GM18870 (cell line): ENCODE measurements around the gene SENP6.
"Not testable (repeated sequence)": the region's sequence is repeated elsewhere in the genome, so short reads cannot be mapped to it uniquely, and the experiment has no call there.

Experiments used
- ATAC-seq: cut with Tn5 transposase; IDR thresholded peaks from one replicate; pipeline ENCODE4 v1.9.1; 2021; ENCODE audit warnings: moderate library complexity; ENCODE audit not compliant: unreplicated experiment

SENP6 gene, protein sequence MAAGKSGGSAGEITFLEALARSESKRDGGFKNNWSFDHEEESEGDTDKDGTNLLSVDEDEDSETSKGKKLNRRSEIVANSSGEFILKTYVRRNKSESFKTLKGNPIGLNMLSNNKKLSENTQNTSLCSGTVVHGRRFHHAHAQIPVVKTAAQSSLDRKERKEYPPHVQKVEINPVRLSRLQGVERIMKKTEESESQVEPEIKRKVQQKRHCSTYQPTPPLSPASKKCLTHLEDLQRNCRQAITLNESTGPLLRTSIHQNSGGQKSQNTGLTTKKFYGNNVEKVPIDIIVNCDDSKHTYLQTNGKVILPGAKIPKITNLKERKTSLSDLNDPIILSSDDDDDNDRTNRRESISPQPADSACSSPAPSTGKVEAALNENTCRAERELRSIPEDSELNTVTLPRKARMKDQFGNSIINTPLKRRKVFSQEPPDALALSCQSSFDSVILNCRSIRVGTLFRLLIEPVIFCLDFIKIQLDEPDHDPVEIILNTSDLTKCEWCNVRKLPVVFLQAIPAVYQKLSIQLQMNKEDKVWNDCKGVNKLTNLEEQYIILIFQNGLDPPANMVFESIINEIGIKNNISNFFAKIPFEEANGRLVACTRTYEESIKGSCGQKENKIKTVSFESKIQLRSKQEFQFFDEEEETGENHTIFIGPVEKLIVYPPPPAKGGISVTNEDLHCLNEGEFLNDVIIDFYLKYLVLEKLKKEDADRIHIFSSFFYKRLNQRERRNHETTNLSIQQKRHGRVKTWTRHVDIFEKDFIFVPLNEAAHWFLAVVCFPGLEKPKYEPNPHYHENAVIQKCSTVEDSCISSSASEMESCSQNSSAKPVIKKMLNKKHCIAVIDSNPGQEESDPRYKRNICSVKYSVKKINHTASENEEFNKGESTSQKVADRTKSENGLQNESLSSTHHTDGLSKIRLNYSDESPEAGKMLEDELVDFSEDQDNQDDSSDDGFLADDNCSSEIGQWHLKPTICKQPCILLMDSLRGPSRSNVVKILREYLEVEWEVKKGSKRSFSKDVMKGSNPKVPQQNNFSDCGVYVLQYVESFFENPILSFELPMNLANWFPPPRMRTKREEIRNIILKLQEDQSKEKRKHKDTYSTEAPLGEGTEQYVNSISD

DNA sequence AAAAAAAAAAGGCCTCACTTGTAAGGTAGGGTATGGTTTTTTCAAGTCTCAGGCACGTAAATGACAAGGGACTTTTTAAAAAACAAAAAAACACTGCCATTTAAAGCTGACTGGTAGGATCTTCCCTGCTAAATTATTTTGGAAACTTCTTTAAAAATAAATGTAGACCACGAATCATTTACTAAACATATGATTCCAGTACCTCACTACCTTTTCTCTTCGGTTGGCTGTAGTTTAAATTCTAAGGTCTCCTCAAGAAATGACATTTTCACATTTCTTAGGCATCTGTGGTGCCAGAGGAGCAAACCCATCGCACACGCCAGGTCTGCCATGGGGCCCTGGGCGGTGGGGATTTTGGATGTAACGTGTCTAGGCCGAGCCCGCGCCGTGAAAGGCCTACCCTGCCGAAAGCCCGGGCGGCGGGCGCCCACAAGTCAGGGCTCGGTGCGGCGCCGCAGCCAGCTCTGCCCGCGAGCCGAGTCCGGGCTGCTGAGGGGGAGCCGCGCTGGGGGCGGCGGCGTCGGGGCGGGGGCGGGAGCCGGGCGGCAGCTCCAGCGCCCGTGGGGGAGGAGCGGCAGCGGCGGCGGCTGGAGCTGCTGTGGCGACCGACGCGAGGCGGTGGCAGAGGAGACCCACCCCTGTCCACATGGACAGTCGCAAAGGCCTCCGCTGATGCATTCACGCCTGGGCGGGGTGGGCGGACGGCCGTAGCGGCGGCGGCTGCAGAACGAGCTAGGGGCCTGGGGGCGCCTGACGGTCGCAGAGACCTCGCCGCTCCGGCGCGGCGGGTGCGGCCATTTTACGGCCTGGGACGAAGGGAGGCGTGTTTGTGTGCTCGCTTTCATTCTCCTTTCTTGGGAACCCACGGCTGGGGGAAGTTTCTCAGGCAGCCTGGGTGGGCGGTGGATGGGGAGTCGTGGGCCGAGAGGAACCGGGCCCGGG is at the start of gene SENP6:
TSS of gene SENP6 (plus strand) at position 577 of the 942 bp plus-strand sequence. CDS start 645 bp downstream, outside the sequence.
- peak; percentile 42 for ATAC-seq

DNA sequence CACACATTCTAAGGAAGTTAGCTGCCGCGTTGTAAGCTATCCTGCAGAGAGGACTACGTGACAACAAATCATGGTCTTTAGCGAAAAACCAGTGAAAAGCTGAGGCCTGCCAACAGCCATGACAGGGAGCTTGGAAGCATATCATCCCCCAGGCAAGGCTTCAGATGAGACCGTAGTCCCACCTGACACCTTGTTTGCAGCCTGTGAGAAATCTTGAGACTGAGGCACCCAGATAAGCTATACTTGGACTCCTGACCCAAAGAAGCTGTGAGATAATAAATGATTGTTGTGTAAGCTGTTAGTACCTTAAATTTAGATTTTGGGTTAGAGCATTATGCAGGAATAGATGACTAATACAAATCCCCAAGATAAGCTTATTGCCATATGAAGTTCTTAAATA is 45.4 kb upstream of the SENP6 start:
- no peak for ATAC-seq

DNA sequence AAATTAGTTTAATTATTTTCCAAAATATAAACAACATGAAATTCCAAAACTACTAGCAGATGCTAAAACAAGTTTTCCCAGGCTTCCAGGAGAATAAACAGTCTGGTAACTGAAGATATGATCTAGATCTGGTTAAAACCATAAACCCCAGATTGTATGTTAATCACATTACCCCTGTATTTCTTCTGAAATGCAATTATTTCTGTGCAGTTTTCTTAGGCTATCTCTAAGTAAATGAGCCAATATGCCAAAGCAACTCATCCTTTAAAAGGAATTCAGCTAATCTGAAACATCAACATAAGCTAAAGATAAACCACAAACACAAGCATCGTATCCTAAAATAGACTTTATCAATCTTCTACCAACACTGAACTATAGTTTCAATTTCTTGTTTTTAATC is 44.6 kb upstream of the SENP6 start:
- ATAC-seq = no peak

DNA sequence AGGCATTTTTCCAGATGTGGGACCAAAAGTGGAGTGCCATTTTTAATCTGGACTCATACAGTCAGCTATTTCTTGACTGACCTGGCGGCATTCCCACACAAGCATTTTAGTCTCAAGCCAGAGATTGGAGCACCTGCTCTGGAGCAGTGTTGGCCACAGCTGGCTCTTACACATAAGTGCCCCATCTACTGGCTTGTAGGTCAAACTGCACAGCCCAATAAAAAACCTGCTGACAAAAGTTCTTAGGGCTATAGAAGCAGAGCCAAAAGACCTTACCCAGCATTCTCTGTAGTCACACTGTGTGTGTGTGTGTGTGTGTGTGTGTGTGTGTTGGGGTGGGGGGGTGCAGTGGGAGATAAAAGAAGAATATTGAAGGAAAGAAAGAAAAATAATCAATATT is 38.6 kb upstream of the SENP6 start:
- peak; percentile 85 for ATAC-seq

DNA sequence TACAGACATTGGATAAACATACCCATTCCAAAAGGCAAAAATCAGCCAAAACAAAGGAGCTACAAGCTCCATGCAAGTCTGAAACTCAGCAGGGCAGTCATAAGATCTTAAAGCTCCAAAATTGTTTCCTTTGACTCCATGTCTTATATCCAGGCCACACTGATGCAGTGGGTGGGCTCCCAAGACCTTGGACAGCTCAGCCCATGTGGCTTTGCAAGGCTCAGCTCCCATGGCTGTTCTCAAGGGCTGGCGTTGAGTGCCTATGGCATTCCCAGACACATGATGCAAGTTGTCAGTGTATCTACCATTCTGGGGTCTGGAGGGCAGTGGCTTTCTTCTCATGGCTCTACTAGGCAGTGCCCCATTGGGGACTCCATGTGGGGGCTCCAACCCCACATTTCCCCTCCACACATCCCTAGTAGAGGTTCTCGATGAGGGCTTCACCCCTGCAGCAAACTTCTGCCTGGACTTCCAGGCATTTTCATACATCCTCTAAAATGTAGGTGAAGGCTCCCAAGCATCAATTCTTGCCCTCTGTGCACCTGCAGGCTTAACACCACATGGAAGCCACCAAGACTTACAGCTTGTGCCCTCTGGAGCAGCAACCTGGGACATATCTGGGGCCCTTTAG is 35.4 kb upstream of the SENP6 start:
- ATAC-seq = no peak

DNA sequence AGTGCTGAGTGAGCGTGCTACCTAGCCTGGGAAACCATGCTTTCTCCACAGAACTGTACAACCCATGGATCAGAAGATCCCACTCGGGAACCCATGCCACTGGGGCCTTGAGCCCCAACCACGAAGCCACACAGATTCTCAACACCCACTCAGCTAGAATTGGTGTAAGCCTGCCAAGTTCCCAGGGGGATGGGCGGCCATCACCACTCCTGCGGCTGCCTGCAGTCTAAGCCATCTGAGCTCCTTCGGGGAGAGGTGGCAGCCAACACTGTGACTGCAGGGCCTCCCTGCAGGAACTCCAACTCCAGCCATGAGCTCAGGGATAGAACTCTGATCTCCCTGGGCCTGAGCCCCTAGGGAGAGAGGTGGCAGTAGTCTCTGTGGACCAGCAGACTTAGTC is 33.6 kb upstream of the SENP6 start:
- no peak for ATAC-seq

DNA sequence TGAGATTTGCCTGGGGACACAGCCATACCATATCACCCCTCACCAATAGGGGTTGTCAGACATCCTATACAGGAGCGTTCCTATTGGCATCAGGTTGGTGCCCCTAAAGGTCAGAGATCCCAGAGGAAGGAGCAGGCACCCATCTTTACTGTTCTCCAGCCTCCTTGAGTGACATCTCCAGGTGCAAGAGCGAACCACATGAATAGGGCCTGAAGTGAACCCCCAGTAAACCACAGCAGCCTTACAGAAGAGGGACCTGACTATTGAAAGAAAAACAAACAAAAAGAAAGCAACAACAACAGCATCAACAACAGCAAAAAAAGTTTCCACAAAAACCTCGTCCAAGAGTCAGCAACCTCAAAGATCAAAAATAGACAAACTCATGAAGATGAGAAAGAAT is 32.7 kb upstream of the SENP6 start:
- ATAC-seq = no peak

DNA sequence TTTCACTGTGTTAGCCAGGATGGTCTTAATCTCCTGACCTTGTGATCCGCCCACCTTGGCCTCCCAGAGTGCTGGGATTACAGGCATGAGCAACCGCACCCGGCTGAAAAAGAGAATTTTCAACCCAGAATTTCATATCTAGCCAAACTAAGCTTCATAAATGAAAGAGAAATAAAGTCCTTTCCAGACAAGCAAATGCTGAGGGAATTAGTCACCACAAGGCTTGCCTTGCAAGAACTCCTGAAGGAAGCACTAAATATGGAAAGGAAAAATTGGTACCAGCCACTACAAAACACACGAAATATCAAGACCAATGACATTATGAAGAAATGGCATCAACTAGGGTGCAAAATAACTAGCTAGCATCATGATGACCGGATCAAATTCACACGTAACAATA is 31.0 kb upstream of the SENP6 start:
- not testable (repeated sequence) for ATAC-seq

DNA sequence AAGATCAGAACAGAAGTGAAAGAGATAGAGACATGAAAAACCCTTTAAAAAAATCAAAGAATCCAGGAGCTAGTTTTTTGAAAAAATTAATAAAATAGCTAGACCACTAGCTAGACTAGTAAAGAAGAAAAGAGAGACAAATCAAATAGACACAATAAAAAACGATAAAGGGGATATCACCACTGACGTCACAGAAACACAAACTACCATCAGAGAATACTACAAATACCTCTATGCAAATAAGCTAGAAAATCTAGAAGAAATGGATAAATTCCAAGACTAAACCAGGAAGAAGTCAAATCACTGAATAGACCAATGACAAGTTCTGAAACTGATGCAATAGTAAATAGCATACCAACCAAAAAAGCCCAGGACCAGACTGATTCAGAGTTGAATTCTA is 29.6 kb upstream of the SENP6 start:
- no peak for ATAC-seq

DNA sequence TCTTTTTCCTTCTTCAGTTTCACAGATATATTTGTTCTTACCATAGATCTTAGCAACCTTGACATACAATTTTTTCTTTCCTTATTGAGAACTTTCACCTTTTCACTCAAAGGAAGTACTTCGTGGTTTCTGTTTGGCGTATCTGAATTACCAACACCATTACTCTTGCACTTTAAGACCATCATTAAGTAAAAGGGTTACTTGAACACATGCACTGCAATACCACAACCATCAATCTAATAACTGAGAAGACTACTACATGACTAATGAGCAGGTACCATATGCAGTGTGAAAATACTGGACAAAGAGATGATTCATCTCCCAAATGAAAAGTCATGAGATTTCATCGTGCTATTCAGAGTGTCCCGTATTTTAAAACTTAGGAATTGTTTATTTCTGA is 21.7 kb upstream of the SENP6 start:
- ATAC-seq = peak; percentile 92

DNA sequence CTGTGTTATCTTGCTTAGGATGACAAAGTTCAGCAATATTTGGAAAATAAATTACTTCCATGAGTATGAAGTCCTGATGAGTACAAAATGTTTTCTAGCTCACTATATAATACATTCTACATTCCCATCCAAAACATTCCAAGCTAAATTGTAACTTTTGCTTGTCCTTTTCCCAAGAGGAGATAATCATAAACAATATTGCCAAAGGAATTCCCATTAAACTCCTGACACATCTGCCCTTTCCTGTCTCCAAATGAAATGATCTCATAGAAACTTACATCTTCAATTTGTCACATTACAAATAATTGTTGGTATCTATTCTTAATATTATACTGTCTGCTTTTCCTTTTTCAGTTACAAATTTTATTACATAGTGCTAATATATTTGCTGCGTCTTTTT is 20.4 kb upstream of the SENP6 start:
- ATAC-seq = no peak

DNA sequence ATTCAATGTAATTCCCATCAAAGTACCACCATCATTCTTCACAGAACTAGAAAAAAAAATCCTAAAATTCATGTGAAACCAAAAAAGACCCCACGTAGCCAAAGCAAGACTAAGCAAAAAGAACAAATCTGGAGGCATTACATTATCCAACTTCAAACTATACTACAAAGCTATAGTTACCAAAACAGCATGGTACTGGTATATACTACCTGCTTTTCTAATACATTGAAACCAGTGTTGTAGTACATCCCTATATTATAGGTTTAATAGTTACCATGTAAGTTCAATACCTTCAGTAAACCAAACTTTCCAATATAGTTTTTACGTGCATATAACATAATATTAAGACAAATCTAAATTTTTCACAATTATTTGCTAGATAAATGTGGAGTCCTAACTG is 17.1 kb upstream of the SENP6 start:
- ATAC-seq = not testable (repeated sequence)

DNA sequence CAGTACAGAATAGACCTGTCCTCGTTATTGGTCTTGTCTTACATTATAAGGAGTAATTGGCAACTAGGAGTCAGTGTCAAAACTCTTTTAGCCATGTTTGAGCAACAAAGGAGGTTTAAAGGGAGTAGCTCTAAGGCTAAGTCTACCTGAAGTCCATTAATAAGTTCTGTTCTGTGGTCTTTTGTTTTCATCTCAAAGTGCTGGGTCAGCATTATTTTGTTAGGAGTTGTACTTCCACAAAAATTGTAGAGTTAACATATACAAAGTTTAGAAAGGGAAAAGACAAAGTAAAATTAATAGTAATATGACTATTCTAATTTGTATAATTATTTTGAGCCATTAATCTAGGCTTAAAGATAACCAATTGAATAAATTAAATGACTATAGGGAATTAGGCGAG is 12.7 kb upstream of the SENP6 start:
- no peak for ATAC-seq

DNA sequence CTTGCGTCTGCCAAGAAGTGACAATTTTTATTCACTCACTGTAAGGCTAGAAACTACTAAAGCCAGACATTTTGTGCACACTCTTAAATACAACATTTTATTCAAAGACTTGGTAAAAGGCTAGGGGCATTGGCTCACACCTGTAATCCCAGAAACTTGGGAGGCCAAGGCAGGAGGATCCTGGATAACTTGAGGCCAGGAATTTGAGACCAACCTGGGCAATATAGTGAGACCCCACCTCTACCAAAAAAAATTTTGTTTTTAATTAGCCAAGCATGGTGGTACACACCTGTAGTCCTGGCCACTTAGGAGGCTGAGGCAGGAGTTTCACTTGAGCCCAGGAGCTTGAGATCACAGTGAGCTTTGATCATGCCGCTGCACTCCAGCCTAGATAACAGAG is 11.3 kb upstream of the SENP6 start:
- no peak for ATAC-seq

DNA sequence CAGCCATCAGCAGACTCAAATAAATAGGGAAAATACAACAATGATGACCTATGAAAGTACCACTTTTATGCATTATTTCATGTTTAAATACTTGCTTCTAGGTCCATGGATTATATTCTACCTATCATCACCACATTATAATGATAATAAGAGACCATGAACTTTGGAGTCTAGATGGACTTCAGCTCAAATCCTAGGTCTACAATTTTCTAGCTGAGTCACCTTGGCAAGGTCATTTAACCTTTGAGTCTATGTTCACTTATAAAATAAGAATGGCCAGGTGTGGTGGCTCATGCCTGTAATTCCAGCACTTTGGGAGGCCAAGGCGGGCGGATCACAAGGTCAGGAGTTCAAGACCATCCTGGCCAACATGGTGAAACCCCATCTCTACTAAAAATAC is 5.3 kb upstream of the SENP6 start:
- ATAC-seq = not testable (repeated sequence)

DNA sequence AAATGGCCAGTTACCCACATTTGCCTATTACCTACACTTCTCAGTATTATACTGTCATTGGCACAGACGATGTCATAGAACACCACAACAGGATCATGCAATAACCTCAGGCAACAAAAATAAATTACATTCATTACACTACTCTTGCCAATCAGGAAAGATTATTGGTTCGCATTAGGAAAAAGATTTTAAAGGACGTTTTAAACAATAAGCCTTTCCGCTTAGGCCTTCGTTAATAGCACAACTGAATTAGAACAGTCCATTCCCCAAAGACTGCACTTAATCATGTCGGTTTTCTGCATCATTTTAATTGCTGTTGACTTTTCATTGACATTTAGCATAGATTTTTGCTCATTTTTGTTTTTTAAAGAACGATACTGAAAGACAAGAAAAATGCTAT is 912 bp upstream of the SENP6 start:
- ATAC-seq = no peak

DNA sequence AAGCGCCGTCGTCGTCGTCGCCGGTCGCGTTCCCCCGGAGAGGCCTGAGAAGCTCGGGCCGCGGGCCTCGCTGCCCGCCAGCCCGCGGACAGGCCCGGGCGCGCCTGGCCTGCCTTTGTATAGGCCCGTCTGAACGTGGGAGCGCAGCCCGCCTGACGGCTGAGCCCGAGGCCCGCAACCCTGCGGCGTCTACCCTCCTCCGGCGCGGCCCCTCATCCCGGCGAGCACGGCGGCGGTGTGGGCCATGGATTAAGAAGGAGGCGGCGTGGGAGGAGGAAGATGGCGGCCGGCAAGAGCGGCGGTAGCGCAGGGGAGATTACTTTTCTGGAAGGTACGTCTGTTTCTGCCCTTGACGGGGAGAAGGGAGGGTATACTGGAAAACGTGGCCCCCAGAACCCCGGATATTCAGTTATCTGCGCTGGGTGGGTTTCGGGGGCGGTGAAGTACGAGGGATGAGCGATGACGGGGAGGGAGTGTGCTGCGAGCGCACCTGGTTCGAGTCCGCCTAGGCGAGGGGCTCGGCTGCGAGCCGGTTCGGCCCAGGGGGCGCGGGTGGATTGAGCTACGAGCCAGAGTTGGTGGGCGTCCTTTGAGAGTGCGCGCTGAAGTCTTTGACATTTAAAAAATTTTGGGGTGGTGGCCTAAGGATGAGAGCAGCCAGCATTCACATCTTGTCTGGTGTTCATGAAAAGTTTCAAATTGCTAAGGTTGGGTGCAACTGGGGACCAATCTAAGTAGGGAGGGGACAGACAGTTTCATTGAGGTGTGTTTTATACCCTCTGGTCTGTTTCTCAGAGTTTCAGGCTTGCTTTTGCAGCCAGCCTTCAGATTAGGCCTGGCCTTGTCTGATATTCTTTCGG is 796 bp downstream of the SENP6 start:
- peak; percentile 22 for ATAC-seq

DNA sequence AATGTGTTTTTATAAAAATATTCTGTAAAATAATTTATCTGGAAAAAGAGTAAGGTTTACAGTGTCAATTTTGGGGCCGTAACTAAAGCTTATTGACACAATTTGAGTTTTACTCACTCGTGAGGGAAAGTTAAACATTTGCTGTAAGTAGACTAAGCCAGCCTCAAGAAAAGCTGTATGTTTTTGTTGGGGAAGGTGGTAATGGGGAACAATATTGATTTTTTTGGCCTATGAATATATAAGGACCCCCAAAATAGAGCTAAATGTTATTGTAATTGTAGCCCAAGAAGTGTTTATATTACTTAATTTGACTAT is 1.4 kb downstream of the SENP6 start:
- ATAC-seq = no peak

DNA sequence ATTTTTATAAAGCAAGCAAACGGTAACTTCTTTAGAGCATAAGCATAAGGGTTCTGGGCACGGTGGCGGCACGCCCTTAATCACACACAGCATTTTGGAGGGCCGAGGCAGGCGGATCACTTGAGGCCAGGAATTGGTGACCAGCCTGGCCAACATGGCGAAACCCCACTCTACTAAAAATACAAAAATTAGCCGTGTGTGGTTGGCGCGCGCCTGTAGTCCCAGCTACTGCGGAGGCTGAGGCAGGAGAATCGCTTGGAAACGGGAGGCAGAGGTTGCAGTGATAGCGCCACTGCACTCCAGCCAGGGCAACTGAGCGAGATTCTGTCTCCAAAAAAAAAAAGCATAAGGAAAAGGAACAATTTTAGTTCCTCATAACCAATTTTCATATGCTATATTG is 2.6 kb downstream of the SENP6 start:
- ATAC-seq = no peak
